GM12878 (cell line): ENCODE data around the gene CD86. TPM values are rescaled to one million over a fixed set of nuclear protein-coding genes. Genes with fewer than 3 reads are reported as not detected.

Experiments used
- CHD2 ChIP-seq: IDR thresholded peaks from 2 replicates; pipeline ENCODE4 v1.6.1; 2011; ENCODE audit warnings: low read depth, low read length, improper control_type of control experiment, borderline replicate concordance
- CHD4 ChIP-seq: fragments of 200-600 bp; sonication (generic); IDR thresholded peaks from 2 replicates; pipeline ENCODE4 v1.6.1; 2016; ENCODE audit warnings: mild to moderate bottlenecking
- IKZF2 ChIP-seq, 2 experiments: fragments of 450-650 bp; IDR thresholded peaks; 2 replicates each; pipeline ENCODE4 v1.6.1; 2017; ENCODE audit warnings: mild to moderate bottlenecking in 2 of 2, moderate library complexity in 2 of 2
- NR2C2 ChIP-seq: IDR thresholded peaks from 2 replicates; pipeline ENCODE4 v1.6.1; 2011; ENCODE audit warnings: borderline replicate concordance, low read depth; ENCODE audit not compliant: control insufficient read depth, insufficient read length
- PAX5 ChIP-seq: IDR thresholded peaks from 2 replicates; pipeline ENCODE4 v1.6.1; 2011; ENCODE audit warnings: low read depth, low read length, borderline replicate concordance
- RAD51 ChIP-seq: fragments of 450-650 bp; IDR thresholded peaks from 2 replicates; pipeline ENCODE4 v1.6.1; 2016; ENCODE audit warnings: moderate library complexity, mild to moderate bottlenecking, inconsistent platforms
- SMAD5 ChIP-seq: IDR thresholded peaks from 2 replicates; pipeline ENCODE4 v1.6.1; 2016; ENCODE audit warnings: antibody characterized with exemption, low read depth
- TARDBP ChIP-seq: IDR thresholded peaks from 2 replicates; pipeline ENCODE4 v1.6.1; 2016; ENCODE audit warnings: borderline replicate concordance
- ZSCAN29 ChIP-seq: fragments of 450-650 bp; IDR thresholded peaks from 2 replicates; pipeline ENCODE4 v1.6.1; 2017; ENCODE audit warnings: mild to moderate bottlenecking, moderate library complexity
- polyA plus RNA-seq, 11 experiments: library from polyadenylated mRNA; depleted of rRNA in 4 of 11; unstranded in 6 of 11; stranded (reverse) in 5 of 11; fragments of >200 nt; fragmentation: Nextera tagmentation in 4 of 11; fragmentation: Illumina TruSeq in 1 of 11; extraction: Ambion mirVana in 4 of 11; extraction: Trizol in 1 of 11; gene quantifications; 1 replicate in 1 of 11; 2 replicates in 10 of 11; pipeline versions ENCODE4 v1.2.1 to v1.2.3, GENCODE V29; 2011 to 2016; ENCODE audit warnings: inconsistent platforms in 2 of 11, missing spikeins in 2 of 11, low read depth in 1 of 11
- total RNA-seq, 4 experiments: library from RNA; depleted of rRNA in 3 of 4; stranded (reverse); fragments of >200 nt in 3 of 4; fragmentation: Illumina TruSeq in 1 of 4; extraction: Trizol in 1 of 4; gene quantifications; 2 replicates each; pipeline versions ENCODE4 v1.2.1 to v1.2.3, GENCODE V29; 2013 to 2021
- TF ChIP-seq, protein P1 (sequence below): fragments of 150-350 bp; IDR thresholded peaks from 2 replicates; pipeline ENCODE4 v1.6.1; 2016; ENCODE audit warnings: low read depth, low read length
- TF ChIP-seq, protein P2 (sequence below): IDR thresholded peaks from 2 replicates; pipeline ENCODE4 v1.6.1; 2012; ENCODE audit warnings: improper control_type of control experiment, low read depth, low read length; ENCODE audit not compliant: insufficient replicate concordance
- TF ChIP-seq, protein P3 (sequence below): IDR thresholded peaks from 2 replicates; pipeline ENCODE4 v1.6.1; 2012; ENCODE audit warnings: low read depth, low read length, improper control_type of control experiment
- TF ChIP-seq, protein P4 (sequence below): fragments of 450-650 bp; IDR thresholded peaks from 2 replicates; pipeline ENCODE4 v1.6.1; 2017; ENCODE audit warnings: low read depth, mild to moderate bottlenecking, moderate library complexity
- TF ChIP-seq, protein P5 (sequence below): fragments of 150-350 bp; IDR thresholded peaks from 2 replicates; pipeline ENCODE4 v1.6.1; 2014; ENCODE audit warnings: mild to moderate bottlenecking, low read depth, low read length
- TF ChIP-seq, protein P6 (sequence below): IDR thresholded peaks from 2 replicates; pipeline ENCODE4 v1.6.1; 2011; ENCODE audit warnings: low read depth, mild to moderate bottlenecking, low read length, moderate library complexity, borderline replicate concordance; ENCODE audit errors: extremely low read depth
- TF ChIP-seq, protein P7 (sequence below): IDR thresholded peaks from 2 replicates; pipeline ENCODE4 v1.6.1; 2012; ENCODE audit warnings: low read depth, low read length, improper control_type of control experiment

Gene CD86
- total and polyA plus RNA-seq, 10 of the 15 experiments (the other 5 are each of a cell fraction or from before 2014, with no cell fraction given): 40.9 to 100 (median 55.5) TPM

DNA sequence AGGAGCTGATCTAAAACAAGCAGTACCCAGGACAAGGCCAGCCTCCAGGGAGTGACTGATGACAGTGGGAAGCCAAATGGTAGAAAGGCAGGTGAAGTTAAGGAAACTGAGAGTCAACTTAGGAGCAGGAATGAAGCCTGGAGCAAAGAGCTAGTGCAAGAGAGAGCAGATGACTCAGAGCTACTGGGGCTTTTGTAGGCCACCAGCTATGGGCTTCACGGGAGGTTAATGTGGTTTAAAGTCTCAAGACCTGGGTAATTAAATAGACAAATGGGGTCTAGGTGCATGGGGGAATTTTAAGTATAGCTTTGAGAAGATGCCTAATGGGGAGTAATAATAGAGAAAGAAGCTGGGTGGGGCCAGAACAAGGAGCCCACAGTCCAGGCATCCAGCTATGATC lies 3.1 kb downstream of the CD86 start (continued):
- TF ChIP-seq PAX5: no peak
- no peak for TF ChIP-seq RAD51
- TF ChIP-seq, protein P1, sequence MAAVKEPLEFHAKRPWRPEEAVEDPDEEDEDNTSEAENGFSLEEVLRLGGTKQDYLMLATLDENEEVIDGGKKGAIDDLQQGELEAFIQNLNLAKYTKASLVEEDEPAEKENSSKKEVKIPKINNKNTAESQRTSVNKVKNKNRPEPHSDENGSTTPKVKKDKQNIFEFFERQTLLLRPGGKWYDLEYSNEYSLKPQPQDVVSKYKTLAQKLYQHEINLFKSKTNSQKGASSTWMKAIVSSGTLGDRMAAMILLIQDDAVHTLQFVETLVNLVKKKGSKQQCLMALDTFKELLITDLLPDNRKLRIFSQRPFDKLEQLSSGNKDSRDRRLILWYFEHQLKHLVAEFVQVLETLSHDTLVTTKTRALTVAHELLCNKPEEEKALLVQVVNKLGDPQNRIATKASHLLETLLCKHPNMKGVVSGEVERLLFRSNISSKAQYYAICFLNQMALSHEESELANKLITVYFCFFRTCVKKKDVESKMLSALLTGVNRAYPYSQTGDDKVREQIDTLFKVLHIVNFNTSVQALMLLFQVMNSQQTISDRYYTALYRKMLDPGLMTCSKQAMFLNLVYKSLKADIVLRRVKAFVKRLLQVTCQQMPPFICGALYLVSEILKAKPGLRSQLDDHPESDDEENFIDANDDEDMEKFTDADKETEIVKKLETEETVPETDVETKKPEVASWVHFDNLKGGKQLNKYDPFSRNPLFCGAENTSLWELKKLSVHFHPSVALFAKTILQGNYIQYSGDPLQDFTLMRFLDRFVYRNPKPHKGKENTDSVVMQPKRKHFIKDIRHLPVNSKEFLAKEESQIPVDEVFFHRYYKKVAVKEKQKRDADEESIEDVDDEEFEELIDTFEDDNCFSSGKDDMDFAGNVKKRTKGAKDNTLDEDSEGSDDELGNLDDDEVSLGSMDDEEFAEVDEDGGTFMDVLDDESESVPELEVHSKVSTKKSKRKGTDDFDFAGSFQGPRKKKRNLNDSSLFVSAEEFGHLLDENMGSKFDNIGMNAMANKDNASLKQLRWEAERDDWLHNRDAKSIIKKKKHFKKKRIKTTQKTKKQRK: no peak
- TF ChIP-seq, protein P2, sequence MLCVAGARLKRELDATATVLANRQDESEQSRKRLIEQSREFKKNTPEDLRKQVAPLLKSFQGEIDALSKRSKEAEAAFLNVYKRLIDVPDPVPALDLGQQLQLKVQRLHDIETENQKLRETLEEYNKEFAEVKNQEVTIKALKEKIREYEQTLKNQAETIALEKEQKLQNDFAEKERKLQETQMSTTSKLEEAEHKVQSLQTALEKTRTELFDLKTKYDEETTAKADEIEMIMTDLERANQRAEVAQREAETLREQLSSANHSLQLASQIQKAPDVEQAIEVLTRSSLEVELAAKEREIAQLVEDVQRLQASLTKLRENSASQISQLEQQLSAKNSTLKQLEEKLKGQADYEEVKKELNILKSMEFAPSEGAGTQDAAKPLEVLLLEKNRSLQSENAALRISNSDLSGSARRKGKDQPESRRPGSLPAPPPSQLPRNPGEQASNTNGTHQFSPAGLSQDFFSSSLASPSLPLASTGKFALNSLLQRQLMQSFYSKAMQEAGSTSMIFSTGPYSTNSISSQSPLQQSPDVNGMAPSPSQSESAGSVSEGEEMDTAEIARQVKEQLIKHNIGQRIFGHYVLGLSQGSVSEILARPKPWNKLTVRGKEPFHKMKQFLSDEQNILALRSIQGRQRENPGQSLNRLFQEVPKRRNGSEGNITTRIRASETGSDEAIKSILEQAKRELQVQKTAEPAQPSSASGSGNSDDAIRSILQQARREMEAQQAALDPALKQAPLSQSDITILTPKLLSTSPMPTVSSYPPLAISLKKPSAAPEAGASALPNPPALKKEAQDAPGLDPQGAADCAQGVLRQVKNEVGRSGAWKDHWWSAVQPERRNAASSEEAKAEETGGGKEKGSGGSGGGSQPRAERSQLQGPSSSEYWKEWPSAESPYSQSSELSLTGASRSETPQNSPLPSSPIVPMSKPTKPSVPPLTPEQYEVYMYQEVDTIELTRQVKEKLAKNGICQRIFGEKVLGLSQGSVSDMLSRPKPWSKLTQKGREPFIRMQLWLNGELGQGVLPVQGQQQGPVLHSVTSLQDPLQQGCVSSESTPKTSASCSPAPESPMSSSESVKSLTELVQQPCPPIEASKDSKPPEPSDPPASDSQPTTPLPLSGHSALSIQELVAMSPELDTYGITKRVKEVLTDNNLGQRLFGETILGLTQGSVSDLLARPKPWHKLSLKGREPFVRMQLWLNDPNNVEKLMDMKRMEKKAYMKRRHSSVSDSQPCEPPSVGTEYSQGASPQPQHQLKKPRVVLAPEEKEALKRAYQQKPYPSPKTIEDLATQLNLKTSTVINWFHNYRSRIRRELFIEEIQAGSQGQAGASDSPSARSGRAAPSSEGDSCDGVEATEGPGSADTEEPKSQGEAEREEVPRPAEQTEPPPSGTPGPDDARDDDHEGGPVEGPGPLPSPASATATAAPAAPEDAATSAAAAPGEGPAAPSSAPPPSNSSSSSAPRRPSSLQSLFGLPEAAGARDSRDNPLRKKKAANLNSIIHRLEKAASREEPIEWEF: no peak
- TF ChIP-seq, protein P3, sequence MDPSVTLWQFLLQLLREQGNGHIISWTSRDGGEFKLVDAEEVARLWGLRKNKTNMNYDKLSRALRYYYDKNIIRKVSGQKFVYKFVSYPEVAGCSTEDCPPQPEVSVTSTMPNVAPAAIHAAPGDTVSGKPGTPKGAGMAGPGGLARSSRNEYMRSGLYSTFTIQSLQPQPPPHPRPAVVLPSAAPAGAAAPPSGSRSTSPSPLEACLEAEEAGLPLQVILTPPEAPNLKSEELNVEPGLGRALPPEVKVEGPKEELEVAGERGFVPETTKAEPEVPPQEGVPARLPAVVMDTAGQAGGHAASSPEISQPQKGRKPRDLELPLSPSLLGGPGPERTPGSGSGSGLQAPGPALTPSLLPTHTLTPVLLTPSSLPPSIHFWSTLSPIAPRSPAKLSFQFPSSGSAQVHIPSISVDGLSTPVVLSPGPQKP: no peak
- no peak for TF ChIP-seq NR2C2
- TF ChIP-seq, protein P4, sequence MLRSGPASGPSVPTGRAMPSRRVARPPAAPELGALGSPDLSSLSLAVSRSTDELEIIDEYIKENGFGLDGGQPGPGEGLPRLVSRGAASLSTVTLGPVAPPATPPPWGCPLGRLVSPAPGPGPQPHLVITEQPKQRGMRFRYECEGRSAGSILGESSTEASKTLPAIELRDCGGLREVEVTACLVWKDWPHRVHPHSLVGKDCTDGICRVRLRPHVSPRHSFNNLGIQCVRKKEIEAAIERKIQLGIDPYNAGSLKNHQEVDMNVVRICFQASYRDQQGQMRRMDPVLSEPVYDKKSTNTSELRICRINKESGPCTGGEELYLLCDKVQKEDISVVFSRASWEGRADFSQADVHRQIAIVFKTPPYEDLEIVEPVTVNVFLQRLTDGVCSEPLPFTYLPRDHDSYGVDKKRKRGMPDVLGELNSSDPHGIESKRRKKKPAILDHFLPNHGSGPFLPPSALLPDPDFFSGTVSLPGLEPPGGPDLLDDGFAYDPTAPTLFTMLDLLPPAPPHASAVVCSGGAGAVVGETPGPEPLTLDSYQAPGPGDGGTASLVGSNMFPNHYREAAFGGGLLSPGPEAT: peak; percentile 65; the same call in 1 of the 2 replicates
- no peak for TF ChIP-seq CHD2
- TF ChIP-seq, protein P5, sequence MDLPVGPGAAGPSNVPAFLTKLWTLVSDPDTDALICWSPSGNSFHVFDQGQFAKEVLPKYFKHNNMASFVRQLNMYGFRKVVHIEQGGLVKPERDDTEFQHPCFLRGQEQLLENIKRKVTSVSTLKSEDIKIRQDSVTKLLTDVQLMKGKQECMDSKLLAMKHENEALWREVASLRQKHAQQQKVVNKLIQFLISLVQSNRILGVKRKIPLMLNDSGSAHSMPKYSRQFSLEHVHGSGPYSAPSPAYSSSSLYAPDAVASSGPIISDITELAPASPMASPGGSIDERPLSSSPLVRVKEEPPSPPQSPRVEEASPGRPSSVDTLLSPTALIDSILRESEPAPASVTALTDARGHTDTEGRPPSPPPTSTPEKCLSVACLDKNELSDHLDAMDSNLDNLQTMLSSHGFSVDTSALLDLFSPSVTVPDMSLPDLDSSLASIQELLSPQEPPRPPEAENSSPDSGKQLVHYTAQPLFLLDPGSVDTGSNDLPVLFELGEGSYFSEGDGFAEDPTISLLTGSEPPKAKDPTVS: no peak
- TF ChIP-seq, protein P6, sequence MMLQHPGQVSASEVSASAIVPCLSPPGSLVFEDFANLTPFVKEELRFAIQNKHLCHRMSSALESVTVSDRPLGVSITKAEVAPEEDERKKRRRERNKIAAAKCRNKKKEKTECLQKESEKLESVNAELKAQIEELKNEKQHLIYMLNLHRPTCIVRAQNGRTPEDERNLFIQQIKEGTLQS: no peak
- TF ChIP-seq ZSCAN29: no peak
- no peak for TF ChIP-seq SMAD5
- TF ChIP-seq TARDBP: no peak
- TF ChIP-seq CHD4: no peak
- TF ChIP-seq, protein P7, sequence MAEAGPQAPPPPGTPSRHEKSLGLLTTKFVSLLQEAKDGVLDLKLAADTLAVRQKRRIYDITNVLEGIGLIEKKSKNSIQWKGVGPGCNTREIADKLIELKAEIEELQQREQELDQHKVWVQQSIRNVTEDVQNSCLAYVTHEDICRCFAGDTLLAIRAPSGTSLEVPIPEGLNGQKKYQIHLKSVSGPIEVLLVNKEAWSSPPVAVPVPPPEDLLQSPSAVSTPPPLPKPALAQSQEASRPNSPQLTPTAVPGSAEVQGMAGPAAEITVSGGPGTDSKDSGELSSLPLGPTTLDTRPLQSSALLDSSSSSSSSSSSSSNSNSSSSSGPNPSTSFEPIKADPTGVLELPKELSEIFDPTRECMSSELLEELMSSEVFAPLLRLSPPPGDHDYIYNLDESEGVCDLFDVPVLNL: no peak
- TF ChIP-seq IKZF2 (IDR thresholded peaks at IDR 0.05): peak in 1 of 2 experiments; percentile 72; a peak in 2 of 4 replicates
